Adrenal gland (tissue), 12 donors: ENCODE results near the gene CD28. TPM values are rescaled to one million over a fixed set of nuclear protein-coding genes. Genes with fewer than 3 reads are reported as not detected.

Experiments used
- DNase-seq, 7 donors: peaks; one replicate each; pipeline ENCODE4 v3.0.0-alpha.2; 2019 to 2020
- H3K27ac ChIP-seq, 5 donors: fragments of 200-600 bp; sonication (generic) in 4 of 5; 1 replicate in 3 of 5; 2 replicates in 2 of 5; pipeline versions ENCODE4 v1.5.1 to v1.8.0; 2016 to 2020; ENCODE audit warnings: mild to moderate bottlenecking in 1 of 5
- H3K27me3 ChIP-seq: fragments of 200-600 bp; 2 replicates; pipeline ENCODE4 v1.8.0; 2021
- H3K36me3 ChIP-seq, 2 donors: fragments of 200-600 bp; replicated peaks in 1 of 2; 1 replicate in 1 of 2; 2 replicates in 1 of 2; pipeline versions ENCODE4 v1.5.1 to v1.8.0; 2018 to 2022
- H3K4me1 ChIP-seq, 2 donors: fragments of 200-600 bp; replicated peaks in 1 of 2; 1 replicate in 1 of 2; 2 replicates in 1 of 2; pipeline versions ENCODE4 v1.5.1 to v1.8.0; 2018 to 2021
- H3K4me3 ChIP-seq, 4 donors: fragments of 200-600 bp; sonication (generic) in 3 of 4; one replicate each; pipeline ENCODE4 v1.5.1; 2016 to 2018
- H3K9me3 ChIP-seq, 3 donors: fragments of 200-600 bp; sonication (generic) in 1 of 3; replicated peaks in 1 of 3; 1 replicate in 2 of 3; 2 replicates in 1 of 3; pipeline versions ENCODE4 v1.5.1 to v1.8.0; 2016 to 2021
- CTCF ChIP-seq, 6 experiments: fragments of 450-650 bp in 4 of 6; fragments of 200-600 bp in 2 of 6; sonication (generic) in 1 of 6; IDR thresholded peaks; 1 replicate in 5 of 6; 2 replicates in 1 of 6; pipeline versions ENCODE4 v1.5.1 to v1.8.0; 2016 to 2021; ENCODE audit warnings: antibody characterized with exemption in 6 of 6, mild to moderate bottlenecking in 2 of 6, moderate library complexity in 1 of 6
- POLR2A ChIP-seq, 2 donors: fragments of 450-650 bp; IDR thresholded peaks; one replicate each; pipeline ENCODE4 v1.6.1; 2017; ENCODE audit warnings: antibody characterized with exemption in 2 of 2, mild to moderate bottlenecking in 2 of 2, moderate library complexity in 1 of 2
- WGBS, 4 donors: extraction: QIAGEN DNeasy Blood & Tissue Kit in 2 of 4; methylation state at CpG; one replicate each; pipeline versions ENCODE4 v1.1.5 to v1.1.7; 2013 to 2017; 5-methylcytosine and 5-hydroxymethylcytosine counted together
- intact Hi-C, 2 donors: fragments of 100-400 bp; cut with DNase I; formaldehyde crosslinking; loops; one replicate each; pipeline versions ENCODE4 v1.14.1 to v1.15.0; 2022 to 2023
- polyA plus RNA-seq, 3 donors: library from polyadenylated mRNA; stranded (reverse); fragments of 200-250 nt in 2 of 3; fragments of 350-450 nt in 1 of 3; fragmentation: Illumina TruSeq in 1 of 3; extraction: RNeasy Lipid Tissue Mini Kit (QIAGEN cat#74804) in 1 of 3; gene quantifications; one replicate each; pipeline ENCODE4 v1.2.3, GENCODE V29; 2013 to 2014
- total RNA-seq, 9 donors: library from RNA; depleted of rRNA in 4 of 9; stranded (reverse); fragments of >200 nt in 4 of 9; fragments of 120-200 nt in 1 of 9; fragmentation: NEBNext Ultra II Directional in 1 of 9; extraction: Animal tissue kit (Norgen Biotek cat#: 25700) in 1 of 9; gene quantifications; one replicate each; pipeline versions ENCODE4 v1.1.0 to v1.2.4, GENCODE V29; 2013 to 2023
- donor health status: healthy with polysubstance abuse.
- donor health status: Bipolar disorder and iron deficiency.
- donor health status: DM: yes; HTN: yes; CAD: no.
- donor health status: DM: no; HTN: no; CAD: no.
- donor health status: DM: no; HTN: no; CAD: no.
- donor health status: DM: yes; HTN: yes; CAD: no.

The CD28 gene
- total and polyA plus RNA-seq, 12 donors, result 0.08 to 1.4 (median 0.32) TPM; not detected in 1

GRCh38 chr2:203689426-203690116 is 16.9 kb upstream of the CD28 start:
- no peak for DNase-seq
- 58 to 65% (median 60%) methylated on average over 8 of the region's 8 CpGs for WGBS, 4 donors
- no peaks in the 10 kb centered on the region for H3K36me3 ChIP-seq
- TF ChIP-seq POLR2A (IDR thresholded peaks at IDR 0.05), result no peak
- TF ChIP-seq CTCF (IDR thresholded peaks at IDR 0.05), result no peak
- no peak overlapping the region for H3K4me3 ChIP-seq
- peak overlapping the region in 2 of 5 donors; percentile 56 to 81 for H3K27ac ChIP-seq
- H3K9me3 ChIP-seq, result no peaks in the 10 kb centered on the region
- no peaks in the 10 kb centered on the region for H3K27me3 ChIP-seq
- intact Hi-C loops, result no loop called here
- H3K4me1 ChIP-seq, result peaks cover 9 to 60% of the 10 kb centered on the region in 2 donors

- H3K9me3 ChIP-seq, result no peaks in the 10 kb centered on the region
- no peaks in the 10 kb centered on the region for H3K27me3 ChIP-seq
- no peak for DNase-seq
- H3K4me1 ChIP-seq, result peaks cover 9 to 55% of the 10 kb centered on the region in 2 donors
- TF ChIP-seq POLR2A (IDR thresholded peaks at IDR 0.05) (no peak), CTCF (IDR thresholded peaks at IDR 0.05) (no peak)
- peak overlapping the region in 3 of 5 donors; percentile 7 to 81 (median 56) for H3K27ac ChIP-seq
- 84 to 96% (median 88%) methylated on average over 4 of the region's 4 CpGs for WGBS, 4 donors
- no peak overlapping the region for H3K4me3 ChIP-seq
- H3K36me3 ChIP-seq, result no peaks in the 10 kb centered on the region
- intact Hi-C loops, result no loop called here
Observed at GRCh38 chr2:203690117-203690431, 16.4 kb upstream of the CD28 start.

- Histone ChIP-seq H3K27me3 (no peaks in the 10 kb centered on the region), H3K4me3 (no peak overlapping the region), H3K36me3 (no peaks in the 10 kb centered on the region), H3K27ac (peak overlapping the region in 4 of 5 donors; percentile 5 to 81 (median 32)), H3K4me1 (peaks cover 9 to 51% of the 10 kb centered on the region in 2 donors), H3K9me3 (no peaks in the 10 kb centered on the region)
- TF ChIP-seq CTCF (IDR thresholded peaks at IDR 0.05), result no peak
- TF ChIP-seq POLR2A (IDR thresholded peaks at IDR 0.05), result no peak
- intact Hi-C loops, result no loop called here
- DNase-seq, result no peak
- WGBS, 4 donors, result 66 to 72% (median 70%) methylated on average over 5 of the region's 5 CpGs
Observed at GRCh38 chr2:203690441-203691047, 15.9 kb upstream of the CD28 start.

GRCh38 chr2:203691149-203691548 is 15.3 kb upstream of the CD28 start:
- H3K36me3 ChIP-seq, result no peaks in the 10 kb centered on the region
- H3K9me3 ChIP-seq, result no peaks in the 10 kb centered on the region
- peaks cover 9 to 45% of the 10 kb centered on the region in 2 donors for H3K4me1 ChIP-seq
- intact Hi-C loops, result no loop called here
- no peak for DNase-seq
- TF ChIP-seq CTCF (IDR thresholded peaks at IDR 0.05), result no peak
- TF ChIP-seq POLR2A (IDR thresholded peaks at IDR 0.05), result no peak
- H3K27me3 ChIP-seq, result no peaks in the 10 kb centered on the region
- H3K27ac ChIP-seq, result peak overlapping the region in 4 of 5 donors; percentile 5 to 81 (median 32)
- H3K4me3 ChIP-seq, result no peak overlapping the region
